ENCODE measurements around the gene DDX53.

Gene DDX53

GRCh38 chrX:23052324-23052723 lies 52.6 kb downstream of the DDX53 start:
- no peak for DNase-seq
